ENCODE results near the gene EHD3.

Gene EHD3

GRCh38 chr2:31254237-31255203 lies 20.6 kb downstream of the EHD3 start:
- no peak overlapping the region for H3K4me3 ChIP-seq (ENCODE audit: low read depth, low read length)
- no peak for TF ChIP-seq CTCF (IDR thresholded peaks at IDR 0.05; ENCODE audit: low read depth, low read length)

- no peak overlapping the region for H3K4me3 ChIP-seq (ENCODE audit: low read depth, low read length)
- no peak for TF ChIP-seq CTCF (IDR thresholded peaks at IDR 0.05; ENCODE audit: low read depth, low read length)
These were observed 22.1 kb downstream of the EHD3 start for GRCh38 chr2:31255911-31256571.

GRCh38 chr2:31256611-31257382 lies 22.8 kb downstream of the EHD3 start:
- TF ChIP-seq CTCF (IDR thresholded peaks at IDR 0.05; ENCODE audit: low read depth, low read length), result no peak
- H3K4me3 ChIP-seq (ENCODE audit: low read depth, low read length), result no peak overlapping the region

GRCh38 chr2:31258351-31258750 lies 24.4 kb downstream of the EHD3 start:
- TF ChIP-seq CTCF (IDR thresholded peaks at IDR 0.05; ENCODE audit: low read depth, low read length), result no peak
- no peak overlapping the region for H3K4me3 ChIP-seq (ENCODE audit: low read depth, low read length)

- H3K4me3 ChIP-seq (ENCODE audit: low read depth, low read length), result no peak overlapping the region
- no peak for TF ChIP-seq CTCF (IDR thresholded peaks at IDR 0.05; ENCODE audit: low read depth, low read length)
These were observed 25.1 kb downstream of the EHD3 start for GRCh38 chr2:31259075-31259474.

GRCh38 chr2:31260870-31261269 lies 26.9 kb downstream of the EHD3 start:
- TF ChIP-seq CTCF (IDR thresholded peaks at IDR 0.05; ENCODE audit: low read depth, low read length), result no peak

More at GRCh38 chr2:31260870-31261269, 26.9 kb downstream of the EHD3 start:
- H3K4me3 ChIP-seq (ENCODE audit: low read depth, low read length), result no peak overlapping the region

All from WI38 (cell line).